ENCODE data around the gene ZFAND2B. TPM values are rescaled to one million over a fixed set of nuclear protein-coding genes. Genes with fewer than 3 reads are reported as not detected.

ZFAND2B gene
- polyA plus RNA-seq, 1 donor from 2014 or later, result 73.6 TPM

GRCh38 chr2:219159771-219160185, 46.8 kb upstream of the ZFAND2B start:
- Histone ChIP-seq H3K9me2 (ENCODE audit: insufficient read depth, low read length) (no peaks in the 10 kb centered on the region), H3K27ac (ENCODE audit: low read length) (peak overlapping the region; percentile 78), H3K27me3 (ENCODE audit: insufficient read depth, low read depth, low read length) (no peaks in the 10 kb centered on the region), H3K4me3 (ENCODE audit: low read length) (peak overlapping the region; percentile 85), H4K20me1 (ENCODE audit: insufficient read depth) (no peaks in the 10 kb centered on the region), H3K4me2 (ENCODE audit: low read length) (peak overlapping the region; percentile 63), H3K9me3 (ENCODE audit: low read length) (no peaks in the 10 kb centered on the region), H3K9ac (ENCODE audit: low read length) (peak overlapping the region; percentile 81), H3K79me2 (replicated peaks; ENCODE audit: insufficient read depth, low read length) (no peaks in the 10 kb centered on the region), H2AFZ (ENCODE audit: low read depth, low read length) (peak overlapping the region; percentile 66), H3K36me3 (ENCODE audit: insufficient read depth, low read length) (no peaks in the 10 kb centered on the region), H3F3A (ENCODE audit: insufficient read depth, low read length, poor library complexity, severe bottlenecking) (no peaks in the 10 kb centered on the region)
- TF ChIP-seq REST (IDR thresholded peaks at IDR 0.05; ENCODE audit: borderline replicate concordance) (peak; percentile 3), POLR2AphosphoS5 (IDR thresholded peaks at IDR 0.05) (no peak)

- peak within 1 kb of the TSS; percentile 66 for H2AFZ ChIP-seq (ENCODE audit: low read depth, low read length)
- no peaks in the 10 kb centered on the region for H3K36me3 ChIP-seq (ENCODE audit: insufficient read depth, low read length)
- no peaks in the 10 kb centered on the region for H3K79me2 ChIP-seq (replicated peaks; ENCODE audit: insufficient read depth, low read length)
- H4K20me1 ChIP-seq (ENCODE audit: insufficient read depth), result no peaks in the 10 kb centered on the region
- peak within 1 kb of the TSS; percentile 78 for H3K27ac ChIP-seq (ENCODE audit: low read length)
- no peaks in the 10 kb centered on the region for H3F3A ChIP-seq (ENCODE audit: insufficient read depth, low read length, poor library complexity, severe bottlenecking)
- TF ChIP-seq CTCF (IDR thresholded peaks at IDR 0.05; ENCODE audit: poor library complexity, severe bottlenecking) (peak; percentile 95), RAD21 (conservative IDR thresholded peaks at IDR 0.05) (peak; percentile 82), REST (IDR thresholded peaks at IDR 0.05; ENCODE audit: borderline replicate concordance) (peak; percentile 60), EZH2 (IDR thresholded peaks at IDR 0.05; ENCODE audit: borderline replicate concordance, insufficient read depth, low read length, poor library complexity, severe bottlenecking) (no peak), TAF1 (IDR thresholded peaks at IDR 0.05; ENCODE audit: low read depth) (peak; percentile 37), POLR2AphosphoS5 (IDR thresholded peaks at IDR 0.05) (peak; percentile 78), MXI1 (conservative IDR thresholded peaks at IDR 0.05; ENCODE audit: poor library complexity, severe bottlenecking) (peak; percentile 76), EP300 (conservative IDR thresholded peaks at IDR 0.05; ENCODE audit: poor library complexity, severe bottlenecking) (peak; percentile 29), SMC3 (conservative IDR thresholded peaks at IDR 0.05; ENCODE audit: poor library complexity) (peak; percentile 79)
- H3K9me2 ChIP-seq (ENCODE audit: insufficient read depth, low read length), result no peaks in the 10 kb centered on the region
- no peaks in the 10 kb centered on the region for H3K27me3 ChIP-seq (ENCODE audit: insufficient read depth, low read depth, low read length)
- peak within 1 kb of the TSS; percentile 85 for H3K4me3 ChIP-seq (ENCODE audit: low read length)
- peak within 1 kb of the TSS; percentile 63 for H3K4me2 ChIP-seq (ENCODE audit: low read length)
- H3K9ac ChIP-seq (ENCODE audit: low read length), result peak within 1 kb of the TSS; percentile 81
- H3K9me3 ChIP-seq (ENCODE audit: low read length), result no peaks in the 10 kb centered on the region
These were observed 46.2 kb upstream of the ZFAND2B start, which contains the start of gene NHEJ1 for GRCh38 chr2:219160186-219161017. NHEJ1 (minus strand) TSS chr2:219160815; CDS start chr2:219158362, 2,453 bp downstream.
